H9 (cell line): ENCODE results near the gene LHPP. TPM values are rescaled to one million over a fixed set of nuclear protein-coding genes. Genes with fewer than 3 reads are reported as not detected.
A peak's percentile ranks its signal among the peaks of the same experiment; 100 is the strongest.

ENCODE experiments used
- DNase-seq: peaks from one replicate; pipeline ENCODE4 v3.0.0-alpha.2; 2017
- H2AFZ ChIP-seq: one replicate; pipeline ENCODE4 v1.6.1; 2013; ENCODE audit warnings: mild to moderate bottlenecking, low read length, control low read depth, moderate library complexity
- H2AK5ac ChIP-seq: 2 replicates; pipeline ENCODE4 v1.6.1; 2013; ENCODE audit warnings: low read length, control low read depth, mixed read lengths; ENCODE audit not compliant: insufficient read length
- H2BK120ac ChIP-seq: one replicate; pipeline ENCODE4 v1.6.1; 2013; ENCODE audit warnings: low read depth, mild to moderate bottlenecking, low read length, control low read depth, inconsistent platforms; ENCODE audit not compliant: poor library complexity, severe bottlenecking
- H2BK12ac ChIP-seq: 2 replicates; pipeline ENCODE4 v1.6.1; 2013; ENCODE audit warnings: low read length, control low read depth, mixed read lengths, low read depth; ENCODE audit not compliant: insufficient read length
- H2BK15ac ChIP-seq: 2 replicates; pipeline ENCODE4 v1.6.1; 2013; ENCODE audit warnings: low read depth, low read length, control low read depth
- H2BK20ac ChIP-seq: one replicate; pipeline ENCODE4 v1.6.1; 2013; ENCODE audit warnings: low read depth, mild to moderate bottlenecking, low read length, control low read depth, inconsistent platforms; ENCODE audit not compliant: poor library complexity, severe bottlenecking
- H2BK5ac ChIP-seq: 2 replicates; pipeline ENCODE4 v1.6.1; 2013; ENCODE audit warnings: low read length, control low read depth, mixed read lengths; ENCODE audit not compliant: insufficient read length
- H3K14ac ChIP-seq: 2 replicates; pipeline ENCODE4 v1.6.1; 2013; ENCODE audit warnings: low read length, control low read depth; ENCODE audit not compliant: insufficient read depth
- H3K18ac ChIP-seq: 2 replicates; pipeline ENCODE4 v1.6.1; 2013; ENCODE audit warnings: low read depth, mild to moderate bottlenecking, mixed read lengths, low read length, control low read depth; ENCODE audit not compliant: insufficient read length
- H3K23ac ChIP-seq: 2 replicates; pipeline ENCODE4 v1.6.1; 2013; ENCODE audit warnings: low read length, control low read depth, mixed read lengths, low read depth; ENCODE audit not compliant: insufficient read length
- H3K23me2 ChIP-seq: 2 replicates; pipeline ENCODE4 v1.6.1; 2013; ENCODE audit warnings: low read depth, mild to moderate bottlenecking, mixed read lengths, low read length, control low read depth; ENCODE audit not compliant: insufficient read length, poor library complexity, severe bottlenecking
- H3K27ac ChIP-seq: 2 replicates; pipeline ENCODE4 v1.5.1; 2013; ENCODE audit warnings: low read length, control low read depth, mixed read lengths, low read depth; ENCODE audit not compliant: insufficient read length
- H3K27me3 ChIP-seq: 2 replicates; pipeline ENCODE4 v1.6.1; 2013; ENCODE audit warnings: low read length, control low read depth, inconsistent platforms; ENCODE audit not compliant: insufficient read depth
- H3K4ac ChIP-seq: 2 replicates; pipeline ENCODE4 v1.6.1; 2013; ENCODE audit warnings: low read depth, mild to moderate bottlenecking, control low read depth, inconsistent platforms, low read length, moderate library complexity
- H3K4me1 ChIP-seq: 2 replicates; pipeline ENCODE4 v1.6.1; 2013; ENCODE audit warnings: low read length, control low read depth, inconsistent platforms; ENCODE audit not compliant: insufficient read depth
- H3K4me2 ChIP-seq: 2 replicates; pipeline ENCODE4 v1.6.1; 2013; ENCODE audit warnings: low read length, control low read depth, mixed read lengths; ENCODE audit not compliant: insufficient read length, insufficient read depth
- H3K56ac ChIP-seq: 2 replicates; pipeline ENCODE4 v1.6.1; 2013; ENCODE audit warnings: low read depth, mild to moderate bottlenecking, mixed read lengths, low read length, control low read depth; ENCODE audit not compliant: insufficient read length
- H3K79me1 ChIP-seq: 2 replicates; pipeline ENCODE4 v1.6.1; 2013; ENCODE audit warnings: low read depth, mild to moderate bottlenecking, moderate library complexity, low read length, control low read depth, inconsistent platforms; ENCODE audit not compliant: insufficient read depth, poor library complexity, severe bottlenecking
- H3K79me2 ChIP-seq: 2 replicates; pipeline ENCODE4 v1.6.1; 2013; ENCODE audit warnings: low read length, control low read depth, inconsistent platforms; ENCODE audit not compliant: insufficient read depth
- H3K9ac ChIP-seq: 2 replicates; pipeline ENCODE4 v1.6.1; 2013; ENCODE audit warnings: low read length, control low read depth, mixed read lengths; ENCODE audit not compliant: insufficient read length; ENCODE audit errors: extremely low read depth
- H3K9me3 ChIP-seq: one replicate; pipeline ENCODE4 v1.6.1; 2013; ENCODE audit warnings: low read depth, low read length, inconsistent platforms; ENCODE audit not compliant: control insufficient read depth
- H3T11ph ChIP-seq: one replicate; pipeline ENCODE4 v1.6.1; 2013; ENCODE audit warnings: mild to moderate bottlenecking, low read length, control low read depth, inconsistent platforms
- H4K20me1 ChIP-seq: one replicate; pipeline ENCODE4 v1.6.1; 2013; ENCODE audit not compliant: control insufficient read depth, insufficient read length, insufficient read depth
- H4K5ac ChIP-seq: 2 replicates; pipeline ENCODE4 v1.6.1; 2013; ENCODE audit warnings: low read depth, mild to moderate bottlenecking, mixed read lengths, low read length, control low read depth; ENCODE audit not compliant: insufficient read length
- H4K8ac ChIP-seq: replicated peaks from 2 replicates; pipeline ENCODE4 v1.6.1; 2013; ENCODE audit warnings: low read length, control low read depth, mixed read lengths, low read depth; ENCODE audit not compliant: insufficient read length
- H4K91ac ChIP-seq: 2 replicates; pipeline ENCODE4 v1.6.1; 2013; ENCODE audit warnings: low read depth, mild to moderate bottlenecking, moderate library complexity, mixed read lengths, low read length, control low read depth; ENCODE audit not compliant: insufficient read length
- H3K27ac Mint-ChIP-seq, 3 experiments: 2 replicates in 2 of 3; 3 replicates in 1 of 3; pipeline ENCODE4 v1.8.0; 2020 to 2021; ENCODE audit warnings: mixed read lengths in 3 of 3, mild to moderate bottlenecking in 1 of 3, moderate library complexity in 1 of 3
- H3K27me3 Mint-ChIP-seq: 2 replicates; pipeline ENCODE4 v1.8.0; 2021; ENCODE audit warnings: low read depth, mild to moderate bottlenecking, moderate library complexity, mixed read lengths
- H3K36me3 Mint-ChIP-seq, 3 experiments: 2 replicates in 2 of 3; 3 replicates in 1 of 3; pipeline ENCODE4 v1.8.0; 2020 to 2021; ENCODE audit warnings: low read depth in 3 of 3, mixed read lengths in 3 of 3; ENCODE audit not compliant: insufficient read depth in 1 of 3
- H3K4me1 Mint-ChIP-seq, 2 experiments: 2 replicates each; pipeline ENCODE4 v1.8.0; 2020; ENCODE audit warnings: mixed read lengths in 2 of 2
- H3K4me3 Mint-ChIP-seq, 2 experiments: 2 replicates in 1 of 2; 3 replicates in 1 of 2; pipeline ENCODE4 v1.8.0; 2020 to 2021; ENCODE audit warnings: mild to moderate bottlenecking in 2 of 2, mixed read lengths in 2 of 2, moderate library complexity in 1 of 2
- H3K9me3 Mint-ChIP-seq, 2 experiments: 2 replicates in 1 of 2; 3 replicates in 1 of 2; pipeline ENCODE4 v1.8.0; 2020; ENCODE audit warnings: mild to moderate bottlenecking in 2 of 2, mixed read lengths in 2 of 2, moderate library complexity in 1 of 2
- WGBS: extraction: QIAGEN DNeasy Blood & Tissue Kit; methylation state at CpG from one replicate; pipeline ENCODE4 v1.1.7; 2013; ENCODE audit warnings: missing lambda C conversion rate, low lambda C conversion rate, mixed read lengths; ENCODE audit not compliant: insufficient read length; ENCODE audit errors: extremely low coverage; 5-methylcytosine and 5-hydroxymethylcytosine counted together
- total RNA-seq: library from RNA; stranded (reverse); gene quantifications from 2 replicates; pipeline ENCODE4 v1.2.1, GENCODE V29; 2021
- TF ChIP-seq, protein P1 (sequence below): fragments of 200-600 bp; sonication (generic); conservative IDR thresholded peaks from 3 replicates; pipeline ENCODE4 v1.8.0; 2021; ENCODE audit warnings: antibody characterized with exemption, mild to moderate bottlenecking

Gene LHPP
- total RNA-seq, 1 experiment from 2014 or later: 29.6 TPM

DNA sequence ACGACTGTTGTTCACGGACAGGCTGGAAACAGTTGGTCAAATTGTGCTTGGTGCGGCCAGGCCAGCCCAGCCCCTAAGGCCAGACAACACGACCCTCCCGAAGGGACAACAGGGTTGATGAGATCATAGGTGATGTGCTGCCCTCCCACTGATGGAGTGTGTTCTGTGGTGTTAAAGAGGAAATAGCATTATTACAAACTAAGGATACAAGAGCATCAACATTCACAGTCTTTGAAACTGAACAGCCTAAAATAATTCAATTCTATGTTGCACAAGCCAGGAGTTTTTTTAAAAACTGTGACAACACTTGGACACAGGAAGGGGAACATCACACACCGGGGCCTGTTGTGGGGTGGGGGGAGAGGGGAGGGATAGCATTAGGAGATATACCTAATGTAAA is 194.9 kb downstream of the LHPP start:
- no peak overlapping the region for H3K56ac ChIP-seq
- H3K79me2 ChIP-seq: no peaks in the 10 kb centered on the region
- no peak overlapping the region for H3K4ac ChIP-seq
- H4K5ac ChIP-seq: no peak overlapping the region
- no peak overlapping the region for H2AFZ ChIP-seq
- H2BK15ac ChIP-seq: no peak overlapping the region
- WGBS: no CpG with 5 or more reads among the region's 6 CpGs
- DNase-seq: no peak
- Mint-ChIP-seq H3K36me3 (peaks cover 0 to 4% (median 0%) of the 10 kb centered on the region in 3 experiments; a peak in 3 of 7 replicates), H3K4me3 (no peak overlapping the region), H3K27me3 (no peaks in the 10 kb centered on the region; the same call in 1 of the 2 replicates), H3K9me3 (no peaks in the 10 kb centered on the region), H3K27ac (peak overlapping the region in 1 of 3 experiments; percentile 83; a peak in 2 of 7 replicates), H3K4me1 (peaks cover 15 to 17% of the 10 kb centered on the region in 2 experiments)
- H3K9ac ChIP-seq: no peak overlapping the region
- H3K18ac ChIP-seq: no peak overlapping the region
- H3K9me3 ChIP-seq: no peaks in the 10 kb centered on the region
- H3K27me3 ChIP-seq: no peaks in the 10 kb centered on the region
- no peak overlapping the region for H3T11ph ChIP-seq
- H2AK5ac ChIP-seq: no peak overlapping the region
- H3K4me2 ChIP-seq: no peak overlapping the region
- H4K8ac ChIP-seq: no peak overlapping the region
- no peak overlapping the region for H3K23ac ChIP-seq
- no peak overlapping the region for H2BK5ac ChIP-seq
- no peaks in the 10 kb centered on the region for H3K79me1 ChIP-seq
- no peak overlapping the region for H2BK120ac ChIP-seq
- H3K14ac ChIP-seq: no peak overlapping the region
- H2BK12ac ChIP-seq: no peak overlapping the region
- TF ChIP-seq, protein P1, sequence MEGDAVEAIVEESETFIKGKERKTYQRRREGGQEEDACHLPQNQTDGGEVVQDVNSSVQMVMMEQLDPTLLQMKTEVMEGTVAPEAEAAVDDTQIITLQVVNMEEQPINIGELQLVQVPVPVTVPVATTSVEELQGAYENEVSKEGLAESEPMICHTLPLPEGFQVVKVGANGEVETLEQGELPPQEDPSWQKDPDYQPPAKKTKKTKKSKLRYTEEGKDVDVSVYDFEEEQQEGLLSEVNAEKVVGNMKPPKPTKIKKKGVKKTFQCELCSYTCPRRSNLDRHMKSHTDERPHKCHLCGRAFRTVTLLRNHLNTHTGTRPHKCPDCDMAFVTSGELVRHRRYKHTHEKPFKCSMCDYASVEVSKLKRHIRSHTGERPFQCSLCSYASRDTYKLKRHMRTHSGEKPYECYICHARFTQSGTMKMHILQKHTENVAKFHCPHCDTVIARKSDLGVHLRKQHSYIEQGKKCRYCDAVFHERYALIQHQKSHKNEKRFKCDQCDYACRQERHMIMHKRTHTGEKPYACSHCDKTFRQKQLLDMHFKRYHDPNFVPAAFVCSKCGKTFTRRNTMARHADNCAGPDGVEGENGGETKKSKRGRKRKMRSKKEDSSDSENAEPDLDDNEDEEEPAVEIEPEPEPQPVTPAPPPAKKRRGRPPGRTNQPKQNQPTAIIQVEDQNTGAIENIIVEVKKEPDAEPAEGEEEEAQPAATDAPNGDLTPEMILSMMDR: no peak
- H4K91ac ChIP-seq: no peak overlapping the region
- H4K20me1 ChIP-seq: no peaks in the 10 kb centered on the region
- H3K4me1 ChIP-seq: no peaks in the 10 kb centered on the region; the same call in 1 of the 2 replicates
- no peak overlapping the region for H2BK20ac ChIP-seq
- no peak overlapping the region for H3K27ac ChIP-seq
- H3K23me2 ChIP-seq: no peaks in the 10 kb centered on the region
